Common myeloid progenitor, CD34-positive (primary cell): ENCODE measurements around the gene GON7.
A peak's percentile ranks its signal among the peaks of the same experiment; 100 is the strongest.

Experiments used
- CTCF ChIA-PET: fragments of 350-600 bp; sonication (Branson Sonifier 250); formaldehyde crosslinking; loops from one replicate; lab custom pipeline; 2021; ENCODE audit warnings: antibody characterized with exemption; lab: Charles Lee
- POLR2A ChIA-PET: fragments of 350-600 bp; sonication (Branson Sonifier 250); formaldehyde crosslinking; loops from one replicate; lab custom pipeline; 2021; ENCODE audit warnings: antibody characterized with exemption; lab: Charles Lee
- DNase-seq, 3 donors: peaks; one replicate each; pipeline versions ENCODE4 v3.0.0 to v3.0.0-alpha.2; 2013
- H3K27ac ChIP-seq, 2 experiments: 1 replicate in 1 of 2; 2 replicates in 1 of 2; pipeline ENCODE4 v1.7.0; 2013; ENCODE audit warnings: inconsistent platforms in 2 of 2, low read length in 2 of 2, mild to moderate bottlenecking in 2 of 2, low read depth in 1 of 2, moderate library complexity in 1 of 2; ENCODE audit not compliant: severe bottlenecking in 2 of 2, insufficient read depth in 1 of 2, poor library complexity in 1 of 2
- H3K27me3 ChIP-seq, 5 experiments: replicated peaks in 2 of 5; 1 replicate in 3 of 5; 2 replicates in 2 of 5; pipeline versions ENCODE4 v1.6.1 to v1.7.0; 2013; ENCODE audit warnings: low read length in 4 of 5, mild to moderate bottlenecking in 2 of 5, moderate library complexity in 2 of 5, inconsistent platforms in 1 of 5; ENCODE audit not compliant: insufficient read depth in 5 of 5, control insufficient read depth in 4 of 5
- H3K36me3 ChIP-seq, 4 experiments: 1 replicate in 2 of 4; 2 replicates in 2 of 4; pipeline versions ENCODE4 v1.6.1 to v1.7.0; 2013; ENCODE audit warnings: low read length in 3 of 4, control low read depth in 1 of 4, mild to moderate bottlenecking in 1 of 4; ENCODE audit not compliant: control insufficient read depth in 4 of 4, insufficient read depth in 4 of 4
- H3K4me1 ChIP-seq, 4 experiments: 1 replicate in 3 of 4; 2 replicates in 1 of 4; pipeline versions ENCODE4 v1.6.1 to v1.7.1; 2013; ENCODE audit warnings: low read length in 3 of 4, mild to moderate bottlenecking in 3 of 4, control low read depth in 1 of 4, inconsistent platforms in 1 of 4, moderate library complexity in 1 of 4; ENCODE audit not compliant: control insufficient read depth in 4 of 4, insufficient read depth in 4 of 4; ENCODE audit errors: control extremely low read depth in 1 of 4
- H3K4me3 ChIP-seq, 7 experiments: 1 replicate in 4 of 7; 2 replicates in 3 of 7; pipeline versions ENCODE4 v1.5.1 to v1.7.0; 2013; ENCODE audit warnings: mild to moderate bottlenecking in 7 of 7, low read length in 6 of 7, moderate library complexity in 6 of 7, inconsistent platforms in 2 of 7, low read depth in 2 of 7, control low read depth in 1 of 7; ENCODE audit not compliant: insufficient read depth in 4 of 7, control insufficient read depth in 1 of 7; ENCODE audit errors: extremely low read depth in 1 of 7
- H3K9me3 ChIP-seq, 5 experiments: 1 replicate in 4 of 5; 2 replicates in 1 of 5; pipeline versions ENCODE4 v1.6.1 to v1.7.1; 2013; ENCODE audit warnings: low read length in 4 of 5, mild to moderate bottlenecking in 2 of 5, inconsistent platforms in 1 of 5, low read depth in 1 of 5, moderate library complexity in 1 of 5; ENCODE audit not compliant: control insufficient read depth in 4 of 5, insufficient read depth in 2 of 5; ENCODE audit errors: control extremely low read depth in 1 of 5
- WGBS: methylation state at CpG from one replicate; pipeline ENCODE4 v1.1.5; 2013; ENCODE audit not compliant: insufficient coverage; 5-methylcytosine and 5-hydroxymethylcytosine counted together

GON7 gene

GRCh38 chr14:93200553-93200952, 6.3 kb downstream of the GON7 start:
- no peak for DNase-seq
- WGBS, result 98% methylated on average over 4 of the region's 5 CpGs
- H3K27ac ChIP-seq, result no peak overlapping the region
- H3K4me3 ChIP-seq, result no peak overlapping the region
- peaks cover 0 to 6% (median 4%) of the 10 kb centered on the region in 4 experiments for H3K4me1 ChIP-seq
- H3K9me3 ChIP-seq, result no peaks in the 10 kb centered on the region
- ChIA-PET POLR2A (no interaction called here), CTCF (no interaction called here)
- peaks cover 0 to 3% (median 0%) of the 10 kb centered on the region in 4 experiments for H3K36me3 ChIP-seq
- no peaks in the 10 kb centered on the region for H3K27me3 ChIP-seq

DNA sequence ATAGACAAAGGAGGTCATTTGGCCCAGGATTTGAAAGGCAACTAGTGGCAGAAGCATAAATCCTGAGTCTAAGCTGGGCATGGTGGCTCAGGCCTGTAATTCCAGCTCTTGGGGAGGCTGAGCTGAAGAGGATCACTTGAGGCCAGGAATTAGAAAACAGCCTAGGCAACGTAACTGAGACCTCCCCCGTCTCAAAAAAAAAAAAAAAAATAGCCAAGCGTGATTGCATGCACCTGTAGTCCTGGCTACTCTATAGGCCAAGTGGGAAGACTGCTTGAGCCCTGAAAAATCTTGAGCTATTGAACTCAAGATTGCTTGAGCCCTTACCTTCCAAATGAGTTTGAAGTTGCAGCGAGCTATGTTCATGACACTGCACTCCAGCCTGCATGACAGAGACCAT, 7.8 kb downstream of the GON7 start:
- H3K36me3 ChIP-seq, result peaks cover 0 to 3% (median 0%) of the 10 kb centered on the region in 4 experiments
- no peak overlapping the region for H3K27ac ChIP-seq
- no peaks in the 10 kb centered on the region for H3K27me3 ChIP-seq
- no peak for DNase-seq
- H3K4me3 ChIP-seq, result no peak overlapping the region
- H3K4me1 ChIP-seq, result no peaks in the 10 kb centered on the region
- H3K9me3 ChIP-seq, result no peaks in the 10 kb centered on the region
- CTCF ChIA-PET, result interaction anchor here (0.8 kb wide), 1 partner anchor 9 kb away, joined by 4 read pairs; the partner anchor contains the start of genes GON7 and UBR7
- POLR2A ChIA-PET, result interaction anchor here (0.7 kb wide), 1 partner anchor 138 kb away, joined by 4 read pairs; no protein-coding TSS in a partner anchor
- 97% methylated on average over 4 of the region's 4 CpGs for WGBS

- ChIA-PET CTCF (interaction anchor here (0.6 to 1.9 kb wide), 5 partner anchors 8 to 65 kb away, joined by 3 to 9 read pairs (median 3); partner anchors contain the start of genes GON7, LYSET, MOAP1 and UBR7), POLR2A (interaction anchor here (0.6 to 0.7 kb wide), 2 partner anchors 11 to 21 kb away, joined by 3 read pairs; partner anchors contain the start of genes LYSET and MOAP1)
- no peaks in the 10 kb centered on the region for H3K9me3 ChIP-seq
- H3K4me1 ChIP-seq, result peaks cover 0 to 2% (median 0%) of the 10 kb centered on the region in 4 experiments
- no peak overlapping the region for H3K27ac ChIP-seq
- peaks cover 0 to 3% (median 0%) of the 10 kb centered on the region in 4 experiments for H3K36me3 ChIP-seq
- DNase-seq, result no peak
- no peak overlapping the region for H3K4me3 ChIP-seq
- 100% methylated on average over 1 of the region's 1 CpG for WGBS
- no peaks in the 10 kb centered on the region for H3K27me3 ChIP-seq
Measured at GRCh38 chr14:93195316-93195999, 11.4 kb downstream of the GON7 start.

GRCh38 chr14:93186956-93187355, 19.9 kb downstream of the GON7 start:
- DNase-seq, result peak in 1 of 3 donors; percentile 28
- ChIA-PET CTCF (interaction anchor here (0.6 to 1.7 kb wide), 2 partner anchors 8 to 20 kb away, joined by 3 to 5 read pairs; partner anchors contain the start of genes GON7 and UBR7), POLR2A (no interaction called here)
- Histone ChIP-seq H3K36me3 (peaks cover 2 to 19% (median 8%) of the 10 kb centered on the region in 4 experiments), H3K27me3 (no peaks in the 10 kb centered on the region), H3K4me3 (no peak overlapping the region), H3K9me3 (no peaks in the 10 kb centered on the region), H3K27ac (no peak overlapping the region), H3K4me1 (peaks cover 0 to 28% (median 20%) of the 10 kb centered on the region in 4 experiments)
- WGBS, result no CpG with 5 or more reads among the region's 3 CpGs

- peaks cover 4 to 24% (median 9%) of the 10 kb centered on the region in 4 experiments for H3K36me3 ChIP-seq
- CTCF ChIA-PET, result interaction anchor here (0.6 to 1.7 kb wide), 3 partner anchors 9 to 20 kb away, joined by 3 to 5 read pairs (median 3); partner anchors contain the start of genes GON7 and UBR7
- H3K27ac ChIP-seq, result no peak overlapping the region
- H3K9me3 ChIP-seq, result no peaks in the 10 kb centered on the region
- H3K4me1 ChIP-seq, result peaks cover 0 to 26% (median 20%) of the 10 kb centered on the region in 4 experiments
- H3K27me3 ChIP-seq, result no peaks in the 10 kb centered on the region
- H3K4me3 ChIP-seq, result peak overlapping the region in 1 of 7 experiments; percentile 28
- POLR2A ChIA-PET, result no interaction called here
- no peak for DNase-seq
- 92% methylated on average over 5 of the region's 6 CpGs for WGBS
Measured at GRCh38 chr14:93186466-93186865, 20.4 kb downstream of the GON7 start.

GRCh38 chr14:93185349-93185720, 21.5 kb downstream of the GON7 start:
- peaks cover 4 to 24% (median 9%) of the 10 kb centered on the region in 4 experiments for H3K36me3 ChIP-seq
- H3K27me3 ChIP-seq, result no peaks in the 10 kb centered on the region
- peaks cover 0 to 26% (median 20%) of the 10 kb centered on the region in 4 experiments for H3K4me1 ChIP-seq
- H3K4me3 ChIP-seq, result peak overlapping the region; percentile 60 to 95 (median 89)
- WGBS, result 0% methylated on average over 9 of the region's 10 CpGs
- ChIA-PET POLR2A (interaction anchor here (0.8 to 1.7 kb wide), 5 partner anchors 12 to 72 kb away, joined by 3 to 15 read pairs (median 3); partner anchors contain the start of genes GON7 and UBR7), CTCF (interaction anchor here (1.2 to 3.8 kb wide), 4 partner anchors 9 to 34 kb away, joined by 3 to 27 read pairs (median 8); partner anchors contain the start of genes GON7 and UBR7)
- peak overlapping the region; percentile 59 to 85 for H3K27ac ChIP-seq
- H3K9me3 ChIP-seq, result no peaks in the 10 kb centered on the region
- peak in 2 of 3 donors; percentile 40 to 60 for DNase-seq
